ENCODE data around the gene TMED3.

GRCh38 chr15:79265987-79266579, 44.8 kb upstream of the TMED3 start:
- TF ChIP-seq POLR2AphosphoS5 (IDR thresholded peaks at IDR 0.05; ENCODE audit: insufficient read depth in 1 of 2, low read depth in 1 of 2): no peak
- TF ChIP-seq CTCF (IDR thresholded peaks at IDR 0.05): no peak
